ENCODE results near the gene ALDH3A1.

Gene ALDH3A1

DNA sequence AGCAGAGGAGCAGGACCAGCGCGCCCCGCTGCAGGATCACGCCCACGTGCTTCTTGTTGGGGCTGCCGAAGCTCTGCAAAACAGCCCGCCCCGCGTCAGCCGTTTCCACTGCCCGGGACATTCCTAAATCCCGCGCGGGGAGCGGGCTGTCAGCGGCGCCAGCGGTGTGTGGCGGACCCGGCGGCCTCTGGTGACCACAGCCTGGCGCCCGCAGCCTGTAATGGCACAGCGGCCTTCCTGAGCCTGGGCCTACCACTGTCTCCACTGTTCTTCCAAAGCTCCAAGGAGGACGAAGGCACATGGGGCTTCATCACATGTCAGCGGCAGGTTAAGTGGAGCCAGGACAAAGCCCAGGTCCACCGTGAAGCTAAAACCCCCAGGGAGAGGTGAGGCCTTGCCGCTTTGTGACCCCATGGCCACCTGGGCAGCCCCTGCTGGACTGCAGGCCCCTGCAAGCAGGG is 34.2 kb downstream of the ALDH3A1 start:
- no peak for DNase-seq (ENCODE audit: low read depth, low spot score)
- no peak overlapping the region for H3K4me3 ChIP-seq
- no peaks in the 10 kb centered on the region for H3K9me3 ChIP-seq (ENCODE audit: low read depth, low read length)
- H3K27ac ChIP-seq = no peak overlapping the region
- no peaks in the 10 kb centered on the region for H3K36me3 ChIP-seq (ENCODE audit: insufficient read depth, low read length)
- H3K9ac ChIP-seq (ENCODE audit: insufficient read length) = no peak overlapping the region
- TF ChIP-seq EZH2 (IDR thresholded peaks at IDR 0.05) (no peak), POLR2AphosphoS5 (IDR thresholded peaks at IDR 0.05; ENCODE audit: borderline replicate concordance, low read depth, low read length) (no peak)

DNA sequence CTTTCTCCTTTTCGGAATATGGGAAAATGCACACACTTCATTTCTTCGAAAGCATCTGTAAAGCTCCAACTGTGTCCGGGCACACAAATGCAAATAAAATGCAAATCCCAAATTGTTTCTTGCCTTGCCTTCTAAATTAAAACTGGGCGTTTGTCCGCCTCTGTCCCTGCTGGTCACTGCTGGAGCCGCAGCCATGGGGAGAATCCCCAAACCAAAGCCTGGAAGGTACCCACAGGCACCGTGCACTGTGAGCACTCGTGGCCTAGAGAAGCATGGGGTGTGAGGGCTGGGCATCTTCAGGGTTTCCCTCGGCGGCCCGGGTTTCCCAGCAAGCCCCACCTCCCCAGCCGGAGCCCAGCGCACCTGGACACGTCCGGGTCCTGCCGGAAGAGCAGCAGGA is 34.6 kb downstream of the ALDH3A1 start:
- TF ChIP-seq EZH2 (IDR thresholded peaks at IDR 0.05) (no peak), POLR2AphosphoS5 (IDR thresholded peaks at IDR 0.05; ENCODE audit: borderline replicate concordance, low read depth, low read length) (no peak), FOXP2 (optimal IDR thresholded peaks at IDR 0.05; ENCODE audit: control extremely low read depth, extremely low read length, insufficient read depth) (no peak)
- Histone ChIP-seq H3K9me3 (ENCODE audit: low read depth, low read length) (no peaks in the 10 kb centered on the region), H3K27ac (no peak overlapping the region), H3K36me3 (ENCODE audit: insufficient read depth, low read length) (no peaks in the 10 kb centered on the region), H3K9ac (ENCODE audit: insufficient read length) (no peak overlapping the region), H3K4me3 (no peak overlapping the region)
- no peak for DNase-seq (ENCODE audit: low read depth, low spot score)

DNA sequence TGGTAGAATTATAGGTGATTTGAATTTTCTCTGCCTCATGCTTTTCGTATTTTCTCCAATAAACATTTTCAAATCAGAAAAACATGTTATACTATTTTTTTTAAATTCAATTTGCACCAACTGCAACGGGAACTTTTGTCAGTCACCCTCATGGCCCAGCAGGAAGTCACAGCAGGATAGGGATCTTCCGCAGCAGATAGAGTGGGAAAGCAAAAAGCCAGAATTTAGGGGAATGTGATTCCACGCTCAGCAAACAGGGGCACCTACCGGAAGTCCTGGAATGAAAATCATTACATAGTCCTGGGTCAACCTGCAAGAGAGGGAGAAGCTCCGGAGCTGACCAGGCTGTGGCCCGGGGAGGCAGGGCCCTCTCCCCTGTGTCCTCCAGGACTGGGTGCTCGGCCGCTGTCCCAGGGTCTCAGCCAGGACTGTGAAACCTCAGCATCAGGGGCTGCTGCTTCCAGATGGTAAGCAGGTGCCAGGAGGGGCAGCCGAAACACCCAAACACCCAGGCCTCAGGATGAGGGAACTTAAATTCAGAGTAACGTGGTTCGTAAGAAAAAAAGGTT is 35.6 kb downstream of the ALDH3A1 start:
- no peak for DNase-seq (ENCODE audit: low read depth, low spot score)
- Histone ChIP-seq H3K27ac (peak overlapping the region; percentile 36; the same call in 1 of the 2 replicates), H3K36me3 (ENCODE audit: insufficient read depth, low read length) (no peaks in the 10 kb centered on the region)

DNA sequence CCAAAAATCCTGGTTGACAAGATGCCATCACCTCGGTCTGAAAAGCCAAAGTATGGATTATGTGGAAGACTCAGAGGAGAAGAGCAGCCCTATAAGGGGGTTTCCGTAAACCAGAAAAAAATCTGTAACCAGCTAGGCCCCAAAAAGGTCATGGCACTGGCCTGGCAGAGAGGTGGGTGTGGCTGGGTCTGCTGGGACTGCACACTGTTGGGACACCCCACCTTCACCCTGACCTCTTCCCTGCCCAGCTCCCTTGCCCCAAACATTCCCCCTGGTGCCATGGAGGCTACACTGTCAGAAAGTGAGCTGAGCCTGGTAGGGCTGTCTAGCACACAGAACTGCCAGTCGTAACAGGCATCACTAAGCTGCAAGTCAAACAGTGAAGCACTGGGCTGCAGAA is 38.3 kb downstream of the ALDH3A1 start:
- TF ChIP-seq POLR2AphosphoS5 (IDR thresholded peaks at IDR 0.05; ENCODE audit: borderline replicate concordance, low read depth, low read length) (no peak), FOXP2 (optimal IDR thresholded peaks at IDR 0.05; ENCODE audit: control extremely low read depth, extremely low read length, insufficient read depth) (no peak), EZH2 (IDR thresholded peaks at IDR 0.05) (no peak)
- no peak for DNase-seq (ENCODE audit: low read depth, low spot score)
- no peaks in the 10 kb centered on the region for H3K9me3 ChIP-seq (ENCODE audit: low read depth, low read length)

More for the DNA sequence above, 35.6 kb downstream of the ALDH3A1 start:
- Histone ChIP-seq H3K9me3 (ENCODE audit: low read depth, low read length) (no peaks in the 10 kb centered on the region), H3K4me3 (no peak overlapping the region), H3K9ac (ENCODE audit: insufficient read length) (peak overlapping the region; percentile 26)
- TF ChIP-seq EZH2 (IDR thresholded peaks at IDR 0.05) = no peak
- TF ChIP-seq FOXP2 (optimal IDR thresholded peaks at IDR 0.05; ENCODE audit: control extremely low read depth, extremely low read length, insufficient read depth) = no peak
- no peak for TF ChIP-seq POLR2AphosphoS5 (IDR thresholded peaks at IDR 0.05; ENCODE audit: borderline replicate concordance, low read depth, low read length)

DNA sequence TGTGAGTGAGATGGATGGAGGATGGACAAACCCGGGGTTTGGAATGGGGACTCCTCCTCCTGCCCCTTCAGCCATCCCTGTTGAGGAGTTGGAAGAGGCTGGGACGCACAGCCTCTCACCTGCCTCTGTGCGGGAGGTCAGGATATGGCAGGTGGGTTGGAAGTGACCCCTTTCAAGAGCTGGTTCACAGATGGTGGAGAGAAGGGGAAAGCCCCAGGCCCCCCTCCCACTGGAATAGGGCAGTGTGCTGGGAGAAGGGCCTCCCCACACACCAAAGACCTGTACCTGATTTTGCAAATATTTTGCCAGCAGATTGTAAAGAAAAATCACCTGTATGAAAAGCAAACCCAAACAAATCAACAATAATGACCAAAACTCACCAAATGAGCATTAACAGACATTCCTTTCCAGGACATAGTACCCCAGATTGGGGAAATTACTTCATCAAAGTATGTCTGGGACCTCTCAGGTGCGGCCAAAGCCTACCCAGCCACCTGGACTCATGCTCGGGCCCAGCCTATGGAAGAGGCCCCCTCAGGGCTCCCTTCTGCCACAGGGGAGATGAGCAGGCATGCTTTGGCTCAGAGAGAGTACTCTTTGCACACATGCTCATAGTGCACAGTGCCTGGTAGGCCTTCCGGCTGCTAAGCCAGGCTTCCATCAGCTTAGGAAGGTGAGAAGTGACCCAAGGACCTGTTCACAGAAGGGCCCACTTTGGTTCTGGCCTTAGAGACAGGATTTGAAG is 39.5 kb downstream of the ALDH3A1 start:
- no peak for DNase-seq (ENCODE audit: low read depth, low spot score)
- no peak for TF ChIP-seq POLR2AphosphoS5 (IDR thresholded peaks at IDR 0.05; ENCODE audit: borderline replicate concordance, low read depth, low read length)
- TF ChIP-seq FOXP2 (optimal IDR thresholded peaks at IDR 0.05; ENCODE audit: control extremely low read depth, extremely low read length, insufficient read depth) = no peak
- TF ChIP-seq EZH2 (IDR thresholded peaks at IDR 0.05) = no peak
- no peaks in the 10 kb centered on the region for H3K36me3 ChIP-seq (ENCODE audit: insufficient read depth, low read length)
- no peaks in the 10 kb centered on the region for H3K9me3 ChIP-seq (ENCODE audit: low read depth, low read length)
- H3K9ac ChIP-seq (ENCODE audit: insufficient read length) = no peak overlapping the region
- H3K27ac ChIP-seq = no peak overlapping the region
- no peak overlapping the region for H3K4me3 ChIP-seq

More for the DNA sequence above, 38.3 kb downstream of the ALDH3A1 start:
- Histone ChIP-seq H3K27ac (no peak overlapping the region), H3K36me3 (ENCODE audit: insufficient read depth, low read length) (no peaks in the 10 kb centered on the region), H3K4me3 (no peak overlapping the region), H3K9ac (ENCODE audit: insufficient read length) (no peak overlapping the region)

DNA sequence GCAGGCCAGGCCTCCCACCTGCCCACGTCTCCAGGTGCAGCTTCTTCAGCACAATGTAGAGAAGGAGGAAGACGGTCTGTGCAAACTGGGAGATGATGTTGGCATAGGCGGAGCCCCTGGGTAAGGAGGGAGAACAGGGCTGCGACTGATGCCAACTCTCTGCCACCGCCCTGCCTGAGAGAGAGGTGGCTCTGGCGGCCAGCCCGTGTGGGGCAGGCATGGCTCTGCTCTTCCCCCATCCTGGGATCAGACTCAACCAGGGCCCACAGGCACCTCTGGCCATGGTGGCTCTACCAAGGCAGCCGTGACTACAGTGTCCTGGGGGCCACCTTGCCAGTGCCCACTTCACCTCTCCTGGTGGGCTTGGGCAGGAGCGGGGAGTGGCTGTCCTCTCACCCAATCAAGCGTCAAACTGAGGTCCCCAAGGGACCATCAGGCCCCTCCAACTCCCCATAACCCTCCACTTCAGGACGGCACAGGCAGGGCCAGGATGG is 40.3 kb downstream of the ALDH3A1 start:
- Histone ChIP-seq H3K9me3 (ENCODE audit: low read depth, low read length) (no peaks in the 10 kb centered on the region), H3K4me3 (no peak overlapping the region), H3K36me3 (ENCODE audit: insufficient read depth, low read length) (no peaks in the 10 kb centered on the region), H3K9ac (ENCODE audit: insufficient read length) (no peak overlapping the region), H3K27ac (no peak overlapping the region)
- TF ChIP-seq FOXP2 (optimal IDR thresholded peaks at IDR 0.05; ENCODE audit: control extremely low read depth, extremely low read length, insufficient read depth) = no peak
- no peak for DNase-seq (ENCODE audit: low read depth, low spot score)

DNA sequence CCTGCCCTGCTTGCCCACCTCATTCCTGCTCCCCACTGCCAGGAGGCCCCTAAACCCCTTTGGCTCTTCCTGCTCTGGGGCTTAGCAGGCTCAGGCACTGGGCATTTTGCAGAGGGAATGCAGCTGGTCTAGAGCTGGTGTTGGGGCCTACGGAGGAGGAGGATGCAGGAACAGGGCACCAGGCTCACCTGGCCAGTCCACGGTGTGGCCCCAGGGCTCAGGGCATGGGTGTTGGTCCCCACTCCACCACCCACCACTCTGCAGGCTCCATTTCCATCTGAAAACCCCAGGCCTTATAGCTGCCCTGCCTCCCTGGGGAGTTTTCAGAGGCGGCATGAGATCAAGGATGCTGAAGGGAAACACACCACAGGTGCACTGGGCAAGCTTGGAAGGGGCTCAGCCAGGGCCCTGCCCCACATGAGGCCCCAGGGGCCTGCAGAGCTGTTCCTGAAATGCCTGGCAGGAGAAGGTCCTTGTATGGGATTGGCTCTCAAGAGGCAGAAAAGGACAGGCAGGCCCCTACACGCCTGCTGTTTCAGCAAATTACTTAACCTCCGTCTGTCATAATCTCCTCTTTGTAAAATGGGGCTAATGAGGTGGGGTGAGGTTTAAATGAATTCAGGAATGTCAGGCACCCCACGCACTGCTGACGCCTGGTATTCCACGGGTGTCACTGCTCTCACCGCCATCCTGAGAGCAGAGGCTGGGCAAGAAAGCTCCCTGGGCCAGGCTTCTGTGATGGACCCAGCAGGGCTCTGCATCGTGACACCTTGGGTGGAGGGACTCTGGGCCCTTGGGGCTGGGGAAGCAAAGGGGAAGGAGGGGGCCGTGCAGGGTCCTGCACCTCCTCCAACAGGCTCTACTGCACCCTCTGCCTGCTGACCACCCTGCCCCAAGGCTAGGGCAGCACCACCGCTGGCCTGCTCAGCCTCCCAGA is 41.0 kb downstream of the ALDH3A1 start:
- H3K4me3 ChIP-seq = no peak overlapping the region
- H3K9ac ChIP-seq (ENCODE audit: insufficient read length) = no peak overlapping the region
- DNase-seq (ENCODE audit: low read depth, low spot score) = no peak
- no peaks in the 10 kb centered on the region for H3K9me3 ChIP-seq (ENCODE audit: low read depth, low read length)
- H3K27ac ChIP-seq = no peak overlapping the region
- H3K36me3 ChIP-seq (ENCODE audit: insufficient read depth, low read length) = no peaks in the 10 kb centered on the region
- TF ChIP-seq POLR2AphosphoS5 (IDR thresholded peaks at IDR 0.05; ENCODE audit: borderline replicate concordance, low read depth, low read length) (no peak), FOXP2 (optimal IDR thresholded peaks at IDR 0.05; ENCODE audit: control extremely low read depth, extremely low read length, insufficient read depth) (no peak), EZH2 (IDR thresholded peaks at IDR 0.05) (no peak)
